Caco-2 (cell line): ENCODE measurements around the gene STUM. TPM values are rescaled to one million over a fixed set of nuclear protein-coding genes. Genes with fewer than 3 reads are reported as not detected.
A peak's percentile ranks its signal among the peaks of the same experiment; 100 is the strongest.

Experiments used
- BruUV-seq: library from RNA; stranded (reverse); fragments of 400-500 nt; replicated peaks from 2 replicates; lab custom pipeline; 2021; lab: Mats Ljungman, UMichigan
- CTCF ChIA-PET: fragments of 300-600 bp; sonication (Branson Sonifier 250); formaldehyde crosslinking; loops from one replicate; lab custom pipeline; 2022; ENCODE audit warnings: antibody characterized with exemption; lab: Charles Lee
- POLR2A ChIA-PET: fragments of 300-600 bp; sonication (Branson Sonifier 250); formaldehyde crosslinking; loops from one replicate; lab custom pipeline; 2022; ENCODE audit warnings: antibody characterized with exemption; lab: Charles Lee
- DNase-seq, 2 experiments: peaks; one replicate each; pipeline versions ENCODE4 v3.0.0 to v3.0.0-alpha.2; 2020 to 2022
- H3K27me3 ChIP-seq: replicated peaks from 2 replicates; pipeline ENCODE4 v1.6.0; 2011; ENCODE audit warnings: low read length; ENCODE audit not compliant: control insufficient read depth, insufficient read depth
- H3K36me3 ChIP-seq: 2 replicates; pipeline ENCODE4 v1.5.1; 2011; ENCODE audit warnings: low read length; ENCODE audit not compliant: control insufficient read depth, insufficient read depth
- H3K4me1 ChIP-seq: fragments of 250-450 bp; sonication (Bioruptor Pico); 2 replicates; pipeline ENCODE4 v1.5.1; 2020; ENCODE audit warnings: mild to moderate bottlenecking
- H3K4me3 ChIP-seq: 2 replicates; pipeline ENCODE4 v1.5.1; 2011; ENCODE audit warnings: low read depth, mild to moderate bottlenecking, control low read depth, low read length
- H3K9me3 ChIP-seq: fragments of 250-450 bp; sonication (Bioruptor Pico); 2 replicates; pipeline ENCODE4 v1.5.1; 2020; ENCODE audit warnings: mild to moderate bottlenecking, moderate library complexity
- H3K27ac Mint-ChIP-seq: one replicate; pipeline ENCODE4 v1.8.0; 2022; ENCODE audit warnings: mixed read lengths; ENCODE audit not compliant: unreplicated experiment
- H3K27me3 Mint-ChIP-seq: one replicate; pipeline ENCODE4 v1.8.0; 2022; ENCODE audit warnings: mixed read lengths; ENCODE audit not compliant: insufficient read depth, unreplicated experiment
- H3K36me3 Mint-ChIP-seq: one replicate; pipeline ENCODE4 v1.8.0; 2022; ENCODE audit warnings: mild to moderate bottlenecking, mixed read lengths; ENCODE audit not compliant: insufficient read depth, unreplicated experiment
- H3K4me1 Mint-ChIP-seq: one replicate; pipeline ENCODE4 v1.8.0; 2022; ENCODE audit warnings: low read depth, mixed read lengths; ENCODE audit not compliant: unreplicated experiment
- H3K4me3 Mint-ChIP-seq: one replicate; pipeline ENCODE4 v1.8.0; 2022; ENCODE audit warnings: mild to moderate bottlenecking, moderate library complexity, mixed read lengths; ENCODE audit not compliant: unreplicated experiment
- H3K9me3 Mint-ChIP-seq: one replicate; pipeline ENCODE4 v1.8.0; 2022; ENCODE audit warnings: mixed read lengths; ENCODE audit not compliant: unreplicated experiment
- intact Hi-C: fragments of 100-400 bp; cut with micrococcal nuclease; formaldehyde crosslinking; loops from one replicate; pipeline ENCODE4 v1.10.0; 2022; ENCODE audit not compliant: unreplicated experiment
- total RNA-seq: library from RNA; stranded (reverse); gene quantifications from 2 replicates; pipeline ENCODE4 v1.2.3, GENCODE V29; 2022
- TF ChIP-seq, protein P1 (sequence below), 2 experiments: fragments of 200-600 bp in 1 of 2; IDR thresholded peaks; 1 replicate in 1 of 2; 2 replicates in 1 of 2; pipeline versions ENCODE4 v1.5.1 to v1.8.0; 2011 to 2022; ENCODE audit warnings: antibody characterized with exemption in 1 of 2, control low read depth in 1 of 2, inconsistent platforms in 1 of 2, low read depth in 1 of 2, low read length in 1 of 2, mild to moderate bottlenecking in 1 of 2, moderate library complexity in 1 of 2; ENCODE audit not compliant: insufficient read depth in 1 of 2, severe bottlenecking in 1 of 2, unreplicated experiment in 1 of 2

STUM gene
- total RNA-seq, 1 experiment from 2014 or later = 1.7 TPM

DNA sequence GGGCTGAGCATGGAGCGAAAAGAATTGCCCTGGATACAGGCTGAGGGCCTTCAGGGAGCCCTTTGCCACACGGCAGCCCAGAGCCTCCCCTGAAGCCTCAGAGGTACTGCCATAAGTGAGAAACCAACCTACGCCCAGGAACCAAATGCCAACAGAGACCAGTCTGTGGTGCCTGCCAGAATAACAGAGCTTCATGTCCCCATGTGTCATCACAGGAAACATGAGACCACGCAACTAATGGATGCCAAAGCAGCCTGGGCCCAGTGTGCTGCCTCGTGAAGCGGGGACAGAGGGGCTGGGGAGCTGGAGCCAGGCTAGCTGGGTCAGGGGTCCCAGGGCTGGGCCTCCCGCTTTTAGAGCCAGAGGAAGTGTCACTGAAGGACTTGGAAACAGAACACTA, 18.7 kb upstream of the STUM start:
- POLR2A ChIA-PET = no interaction called here
- no TSS peak for BruUV-seq
- H3K27ac Mint-ChIP-seq = no peak overlapping the region
- peaks cover 1% of the 10 kb centered on the region for H3K27me3 Mint-ChIP-seq
- no peak for DNase-seq
- no peak overlapping the region for H3K4me3 Mint-ChIP-seq
- peaks cover 19% of the 10 kb centered on the region for H3K4me1 Mint-ChIP-seq
- intact Hi-C loops = no loop called here
- no peak overlapping the region for H3K4me3 ChIP-seq
- no peaks in the 10 kb centered on the region for H3K36me3 ChIP-seq
- H3K9me3 ChIP-seq = no peaks in the 10 kb centered on the region
- peaks cover 4% of the 10 kb centered on the region for H3K9me3 Mint-ChIP-seq
- CTCF ChIA-PET = no interaction called here
- peaks cover 24% of the 10 kb centered on the region for H3K4me1 ChIP-seq
- TF ChIP-seq, protein P1, sequence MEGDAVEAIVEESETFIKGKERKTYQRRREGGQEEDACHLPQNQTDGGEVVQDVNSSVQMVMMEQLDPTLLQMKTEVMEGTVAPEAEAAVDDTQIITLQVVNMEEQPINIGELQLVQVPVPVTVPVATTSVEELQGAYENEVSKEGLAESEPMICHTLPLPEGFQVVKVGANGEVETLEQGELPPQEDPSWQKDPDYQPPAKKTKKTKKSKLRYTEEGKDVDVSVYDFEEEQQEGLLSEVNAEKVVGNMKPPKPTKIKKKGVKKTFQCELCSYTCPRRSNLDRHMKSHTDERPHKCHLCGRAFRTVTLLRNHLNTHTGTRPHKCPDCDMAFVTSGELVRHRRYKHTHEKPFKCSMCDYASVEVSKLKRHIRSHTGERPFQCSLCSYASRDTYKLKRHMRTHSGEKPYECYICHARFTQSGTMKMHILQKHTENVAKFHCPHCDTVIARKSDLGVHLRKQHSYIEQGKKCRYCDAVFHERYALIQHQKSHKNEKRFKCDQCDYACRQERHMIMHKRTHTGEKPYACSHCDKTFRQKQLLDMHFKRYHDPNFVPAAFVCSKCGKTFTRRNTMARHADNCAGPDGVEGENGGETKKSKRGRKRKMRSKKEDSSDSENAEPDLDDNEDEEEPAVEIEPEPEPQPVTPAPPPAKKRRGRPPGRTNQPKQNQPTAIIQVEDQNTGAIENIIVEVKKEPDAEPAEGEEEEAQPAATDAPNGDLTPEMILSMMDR (IDR thresholded peaks at IDR 0.05; ENCODE audit: insufficient read depth in 1 of 2, low read depth in 1 of 2, low read length in 1 of 2, severe bottlenecking in 1 of 2, unreplicated experiment in 1 of 2) = no peak
- H3K36me3 Mint-ChIP-seq = no peaks in the 10 kb centered on the region
- H3K27me3 ChIP-seq = no peaks in the 10 kb centered on the region

DNA sequence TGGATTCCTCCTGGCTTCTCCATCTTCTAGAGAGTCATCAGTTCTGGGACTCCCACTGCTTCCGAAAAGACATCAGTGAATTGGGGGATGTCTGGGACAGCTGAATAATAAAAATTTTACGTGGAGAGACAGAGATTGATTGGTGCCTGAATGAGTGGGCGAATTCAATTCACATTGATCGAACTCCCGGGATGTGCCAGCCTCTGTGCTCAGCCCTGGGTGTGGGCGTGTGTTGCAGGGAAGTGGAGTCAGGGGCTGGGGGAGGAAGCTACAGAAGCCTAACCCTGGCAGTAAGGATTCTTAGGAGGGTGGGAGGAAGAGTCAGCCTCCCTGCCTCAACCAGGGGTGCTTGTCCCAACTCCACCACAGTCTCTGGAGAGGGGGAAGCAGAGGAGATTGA, 18.0 kb upstream of the STUM start:
- no peaks in the 10 kb centered on the region for H3K27me3 ChIP-seq
- no peaks in the 10 kb centered on the region for H3K9me3 ChIP-seq
- no TSS peak for BruUV-seq
- Mint-ChIP-seq H3K9me3 (peaks cover 9% of the 10 kb centered on the region), H3K27ac (no peak overlapping the region), H3K4me1 (peaks cover 22% of the 10 kb centered on the region), H3K36me3 (no peaks in the 10 kb centered on the region), H3K4me3 (no peak overlapping the region), H3K27me3 (peaks cover 3% of the 10 kb centered on the region)
- H3K4me3 ChIP-seq = no peak overlapping the region
- CTCF ChIA-PET = interaction anchor here (1.4 kb wide), 1 partner anchor 11 kb away, joined by 3 read pairs; no protein-coding TSS in a partner anchor
- intact Hi-C loops = no loop called here
- POLR2A ChIA-PET = interaction anchor here (0.6 kb wide), 1 partner anchor 45 kb away, joined by 3 read pairs; no protein-coding TSS in a partner anchor
- no peak for DNase-seq
- peaks cover 24% of the 10 kb centered on the region for H3K4me1 ChIP-seq
- H3K36me3 ChIP-seq = no peaks in the 10 kb centered on the region
- TF ChIP-seq, protein P1 (IDR thresholded peaks at IDR 0.05; ENCODE audit: insufficient read depth in 1 of 2, low read depth in 1 of 2, low read length in 1 of 2, severe bottlenecking in 1 of 2, unreplicated experiment in 1 of 2) = no peak

DNA sequence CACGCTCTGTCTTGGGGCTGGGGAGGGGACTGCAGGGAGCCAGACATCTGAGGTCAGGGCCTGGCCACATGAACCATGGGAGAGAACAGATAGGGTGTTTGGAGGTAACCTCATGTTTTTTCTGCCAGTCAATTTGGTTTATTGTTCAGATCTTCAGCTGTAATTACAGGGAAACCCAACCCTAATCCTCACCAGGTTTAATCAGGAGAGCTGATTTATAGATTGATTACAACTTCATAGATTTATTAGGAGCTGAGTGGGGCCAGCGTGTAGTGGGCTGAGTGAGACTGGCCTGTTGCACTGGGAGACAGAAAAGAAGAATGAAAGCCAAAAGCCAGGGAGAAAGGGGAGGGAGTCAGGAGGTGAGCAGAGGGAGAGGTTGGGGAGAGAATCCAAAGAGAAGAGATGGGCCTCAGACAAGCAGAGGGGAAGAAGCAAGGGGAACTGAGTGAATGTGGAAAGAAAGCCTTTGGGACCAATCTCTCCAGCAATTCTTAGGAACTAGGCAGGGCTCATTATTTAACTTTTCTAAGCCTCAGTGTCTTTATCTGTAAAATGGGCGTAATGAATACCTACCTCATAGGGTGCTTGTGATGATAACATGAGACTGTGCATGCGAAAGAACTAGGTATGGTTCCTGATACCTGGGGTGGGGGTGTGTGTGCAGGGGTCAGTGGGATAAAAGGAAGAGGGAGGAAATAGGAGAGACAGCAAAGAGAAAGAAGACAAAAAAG, 17.0 kb upstream of the STUM start:
- CTCF ChIA-PET = interaction anchor here (0.5 to 1.4 kb wide), 2 partner anchors 12 to 113 kb away, joined by 3 read pairs; no protein-coding TSS in a partner anchor
- H3K4me1 Mint-ChIP-seq = peaks cover 22% of the 10 kb centered on the region
- Histone ChIP-seq H3K4me1 (peaks cover 24% of the 10 kb centered on the region), H3K27me3 (no peaks in the 10 kb centered on the region), H3K9me3 (no peaks in the 10 kb centered on the region), H3K4me3 (no peak overlapping the region), H3K36me3 (no peaks in the 10 kb centered on the region)
- POLR2A ChIA-PET = no interaction called here
- BruUV-seq = no TSS peak
- peaks cover 3% of the 10 kb centered on the region for H3K27me3 Mint-ChIP-seq
- no peak overlapping the region for H3K4me3 Mint-ChIP-seq
- no peak for DNase-seq
- H3K27ac Mint-ChIP-seq = peak overlapping the region; percentile 28
- intact Hi-C loops = loop anchor here (2.0 kb wide), 1 partner anchor 15 kb away; no protein-coding TSS in a partner anchor
- TF ChIP-seq, protein P1 (IDR thresholded peaks at IDR 0.05; ENCODE audit: insufficient read depth in 1 of 2, low read depth in 1 of 2, low read length in 1 of 2, severe bottlenecking in 1 of 2, unreplicated experiment in 1 of 2) = no peak
- H3K9me3 Mint-ChIP-seq = peaks cover 9% of the 10 kb centered on the region
- H3K36me3 Mint-ChIP-seq = no peaks in the 10 kb centered on the region
